GM18505 (cell line): ENCODE data around the gene VTI1A.

Source experiments
- ATAC-seq: cut with Tn5 transposase; IDR thresholded peaks from one replicate; pipeline ENCODE4 v1.9.1; 2021; ENCODE audit not compliant: unreplicated experiment
- POLR2A ChIP-seq: IDR thresholded peaks from 4 replicates; pipeline ENCODE4 v1.6.1; 2011; ENCODE audit warnings: borderline replicate concordance; ENCODE audit not compliant: insufficient read depth, insufficient read length; ENCODE audit errors: extremely low read depth

Gene VTI1A

GRCh38 chr10:112809736-112810135 lies 362.7 kb downstream of the VTI1A start:
- no peak for TF ChIP-seq POLR2A
- no peak for ATAC-seq

- ATAC-seq = no peak
- no peak for TF ChIP-seq POLR2A
These were observed 363.7 kb downstream of the VTI1A start for GRCh38 chr10:112810711-112811151.

- ATAC-seq = no peak
These were observed 364.9 kb downstream of the VTI1A start for GRCh38 chr10:112811741-112812551.

GRCh38 chr10:112812586-112812985 lies 365.6 kb downstream of the VTI1A start:
- no peak for TF ChIP-seq POLR2A
- ATAC-seq = no peak

More at GRCh38 chr10:112811741-112812551, 364.9 kb downstream of the VTI1A start:
- TF ChIP-seq POLR2A = no peak

GRCh38 chr10:112813866-112814591 lies 367.0 kb downstream of the VTI1A start:
- TF ChIP-seq POLR2A = no peak
- ATAC-seq = no peak

- no peak for ATAC-seq
- no peak for TF ChIP-seq POLR2A
These were observed 368.4 kb downstream of the VTI1A start for GRCh38 chr10:112815269-112816032.

- no peak for ATAC-seq
- TF ChIP-seq POLR2A = no peak
These were observed 369.0 kb downstream of the VTI1A start for GRCh38 chr10:112816033-112816430.

GRCh38 chr10:112816891-112817290 lies 369.9 kb downstream of the VTI1A start:
- ATAC-seq = no peak

GRCh38 chr10:112817981-112818777 lies 371.2 kb downstream of the VTI1A start:
- no peak for TF ChIP-seq POLR2A
- no peak for ATAC-seq

More at GRCh38 chr10:112816891-112817290, 369.9 kb downstream of the VTI1A start:
- no peak for TF ChIP-seq POLR2A

GRCh38 chr10:112819231-112819630 lies 372.2 kb downstream of the VTI1A start:
- no peak for TF ChIP-seq POLR2A
- ATAC-seq = no peak

- no peak for TF ChIP-seq POLR2A
- ATAC-seq = no peak
These were observed 373.3 kb downstream of the VTI1A start for GRCh38 chr10:112820320-112820719.

- no peak for ATAC-seq
- TF ChIP-seq POLR2A = no peak
These were observed 374.0 kb downstream of the VTI1A start for GRCh38 chr10:112821038-112821437.
